Body of pancreas (tissue), 4 donors: Measurements from ENCODE around the gene PF4V1.

Experiments used
- CTCF ChIP-seq, 7 experiments: fragments of 450-650 bp in 4 of 7; fragments of 200-600 bp in 3 of 7; sonication (generic) in 3 of 7; IDR thresholded peaks; one replicate each; pipeline ENCODE4 v1.5.1; 2016 to 2019; ENCODE audit warnings: antibody characterized with exemption in 7 of 7
- POLR2A ChIP-seq, 3 donors: fragments of 450-650 bp; IDR thresholded peaks; one replicate each; pipeline ENCODE4 v1.6.1; 2016; ENCODE audit warnings: antibody characterized with exemption in 3 of 3, mild to moderate bottlenecking in 2 of 3

- no peak for TF ChIP-seq POLR2A (IDR thresholded peaks at IDR 0.05)
- no peak for TF ChIP-seq CTCF (IDR thresholded peaks at IDR 0.05)
These were observed 9.7 kb upstream of the PF4V1 start for GRCh38 chr4:73843369-73843768.
